T-helper 1 cell (primary cell): ENCODE results near the gene OR6Y1.

Experiments
- DNase-seq, 5 donors: peaks; one replicate each; pipeline ENCODE4 v3.0.0-alpha.2; 2012 to 2020

OR6Y1 gene

DNA sequence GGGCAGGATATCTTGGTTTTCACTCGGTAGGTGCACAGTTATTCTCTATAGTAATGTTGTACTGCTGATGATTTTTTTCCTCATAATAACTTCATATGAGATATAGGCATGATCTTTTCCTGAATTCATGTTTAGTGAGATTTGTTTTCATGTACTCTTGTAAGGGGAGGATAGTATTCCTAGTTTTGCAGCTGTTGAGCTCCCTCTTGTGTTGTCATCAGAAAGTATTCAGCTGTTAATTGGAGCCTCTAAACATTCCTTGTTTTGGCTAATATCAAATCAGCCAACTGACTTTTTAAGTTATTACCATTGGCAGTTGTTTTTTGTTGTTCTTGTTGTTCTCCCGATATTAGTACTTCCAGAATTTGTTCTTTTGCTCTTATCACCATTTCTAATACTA is 57.8 kb downstream of the OR6Y1 start:
- DNase-seq, result no peak

DNA sequence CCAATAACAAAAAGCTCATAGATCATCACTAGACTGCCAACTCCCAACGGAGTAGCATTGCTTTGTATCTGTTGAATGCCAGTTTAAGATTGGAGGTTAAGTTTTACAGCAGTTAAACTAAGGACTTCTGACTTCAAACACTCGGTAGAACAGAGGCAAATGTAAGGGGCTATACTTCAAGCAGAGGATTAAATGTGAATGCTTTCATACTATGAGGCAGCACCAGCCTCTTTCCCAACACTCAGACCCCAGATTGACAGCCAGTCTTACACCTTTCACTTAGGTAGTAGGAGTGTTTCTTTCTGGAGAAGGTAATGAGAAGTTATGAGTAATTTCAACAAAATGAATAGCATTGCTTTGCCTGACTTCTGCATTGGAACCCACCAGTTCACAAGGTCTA is 59.4 kb downstream of the OR6Y1 start:
- DNase-seq, result no peak
